Lung (tissue), 12 donors: Measurements from ENCODE around the gene ETDB. TPM values are rescaled to one million over a fixed set of nuclear protein-coding genes. Genes with fewer than 3 reads are reported as not detected.

ENCODE experiments used
- ATAC-seq: fragments of 200-7000 bp; cut with Tn5 transposase; one replicate; pipeline ENCODE4 v1.9.1; 2020; ENCODE audit warnings: moderate number of reproducible peaks; ENCODE audit not compliant: insufficient read depth, low FRiP score
- DNase-seq, 3 donors: peaks; one replicate each; pipeline ENCODE4 v3.0.0-alpha.2; 2013 to 2017
- H3K27ac ChIP-seq, 2 donors: one replicate each; pipeline ENCODE4 v1.5.1; 2013; ENCODE audit warnings: mild to moderate bottlenecking in 2 of 2, moderate library complexity in 2 of 2, control low read depth in 1 of 2, inconsistent platforms in 1 of 2, low read depth in 1 of 2, low read length in 1 of 2
- H3K27me3 ChIP-seq, 3 donors: one replicate each; pipeline ENCODE4 v1.5.1; 2013; ENCODE audit warnings: low read length in 2 of 3; ENCODE audit not compliant: control insufficient read depth in 3 of 3, insufficient read depth in 3 of 3
- H3K36me3 ChIP-seq, 4 donors: one replicate each; pipeline ENCODE4 v1.5.1; 2013; ENCODE audit warnings: low read length in 4 of 4, mild to moderate bottlenecking in 1 of 4, moderate library complexity in 1 of 4; ENCODE audit not compliant: control insufficient read depth in 4 of 4, insufficient read depth in 4 of 4
- H3K4me1 ChIP-seq, 5 donors: one replicate each; pipeline ENCODE4 v1.5.1; 2013; ENCODE audit warnings: low read length in 5 of 5, mild to moderate bottlenecking in 2 of 5, moderate library complexity in 1 of 5; ENCODE audit not compliant: control insufficient read depth in 5 of 5, insufficient read depth in 5 of 5
- H3K4me3 ChIP-seq: one replicate; pipeline ENCODE4 v1.5.1; 2013; ENCODE audit warnings: mild to moderate bottlenecking, control low read depth, moderate library complexity
- H3K9ac ChIP-seq, 2 donors: one replicate each; pipeline ENCODE4 v1.5.1; 2013; ENCODE audit warnings: low read length in 2 of 2, control low read depth in 1 of 2; ENCODE audit not compliant: insufficient read depth in 1 of 2
- H3K9me3 ChIP-seq, 4 donors: one replicate each; pipeline ENCODE4 v1.5.1; 2013; ENCODE audit warnings: low read length in 3 of 4, mild to moderate bottlenecking in 1 of 4, moderate library complexity in 1 of 4; ENCODE audit not compliant: control insufficient read depth in 4 of 4, insufficient read depth in 3 of 4
- WGBS, 2 donors: extraction: QIAGEN DNeasy Blood & Tissue Kit; methylation state at CpG; one replicate each; pipeline ENCODE4 v1.1.7; 2013; 5-methylcytosine and 5-hydroxymethylcytosine counted together
- polyA plus RNA-seq, 2 donors: library from polyadenylated mRNA; stranded (reverse); fragments of 200-250 nt; gene quantifications; one replicate each; pipeline ENCODE4 v1.2.1, GENCODE V29; 2013
- total RNA-seq, 2 donors: library from RNA; depleted of rRNA in 1 of 2; stranded (reverse); fragments of >200 nt in 1 of 2; gene quantifications; one replicate each; pipeline ENCODE4 v1.2.1, GENCODE V29; 2014 to 2021
- TF ChIP-seq, protein P1 (sequence below): IDR thresholded peaks from 2 replicates; pipeline ENCODE4 v1.5.1; 2012; ENCODE audit warnings: mild to moderate bottlenecking; ENCODE audit errors: control extremely low read depth, extremely low read depth
- donor health status: control.
- donor health status: control.
- donor health status: Bipolar disorder and iron deficiency.
- donor health status: healthy.
- donor health status: DM: yes; HTN: yes; CAD: no.

Gene ETDB
- total and polyA plus RNA-seq, 4 donors, result not detected

- H3K36me3 ChIP-seq, result no peaks in the 10 kb centered on the region
- H3K4me1 ChIP-seq, result no peaks in the 10 kb centered on the region
- peaks cover 0 to 7% (median 0%) of the 10 kb centered on the region in 4 donors for H3K9me3 ChIP-seq
- H3K9ac ChIP-seq, result no peak overlapping the region
- H3K27ac ChIP-seq, result no peak overlapping the region
- ATAC-seq (no peak), DNase-seq (no peak)
- TF ChIP-seq, protein P1, sequence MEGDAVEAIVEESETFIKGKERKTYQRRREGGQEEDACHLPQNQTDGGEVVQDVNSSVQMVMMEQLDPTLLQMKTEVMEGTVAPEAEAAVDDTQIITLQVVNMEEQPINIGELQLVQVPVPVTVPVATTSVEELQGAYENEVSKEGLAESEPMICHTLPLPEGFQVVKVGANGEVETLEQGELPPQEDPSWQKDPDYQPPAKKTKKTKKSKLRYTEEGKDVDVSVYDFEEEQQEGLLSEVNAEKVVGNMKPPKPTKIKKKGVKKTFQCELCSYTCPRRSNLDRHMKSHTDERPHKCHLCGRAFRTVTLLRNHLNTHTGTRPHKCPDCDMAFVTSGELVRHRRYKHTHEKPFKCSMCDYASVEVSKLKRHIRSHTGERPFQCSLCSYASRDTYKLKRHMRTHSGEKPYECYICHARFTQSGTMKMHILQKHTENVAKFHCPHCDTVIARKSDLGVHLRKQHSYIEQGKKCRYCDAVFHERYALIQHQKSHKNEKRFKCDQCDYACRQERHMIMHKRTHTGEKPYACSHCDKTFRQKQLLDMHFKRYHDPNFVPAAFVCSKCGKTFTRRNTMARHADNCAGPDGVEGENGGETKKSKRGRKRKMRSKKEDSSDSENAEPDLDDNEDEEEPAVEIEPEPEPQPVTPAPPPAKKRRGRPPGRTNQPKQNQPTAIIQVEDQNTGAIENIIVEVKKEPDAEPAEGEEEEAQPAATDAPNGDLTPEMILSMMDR, result no peak
- H3K27me3 ChIP-seq, result no peaks in the 10 kb centered on the region
- H3K4me3 ChIP-seq, result no peak overlapping the region
- WGBS, 2 donors, result 84 to 97% methylated on average over 3 of the region's 3 CpGs
Observed at GRCh38 chrX:135089126-135089525, 31.2 kb downstream of the ETDB start.

- WGBS, 2 donors, result 76 to 100% methylated on average over 3 of the region's 3 CpGs
- no peak overlapping the region for H3K27ac ChIP-seq
- H3K36me3 ChIP-seq, result no peaks in the 10 kb centered on the region
- no peak for ATAC-seq
- TF ChIP-seq, protein P1, result no peak
- no peak overlapping the region for H3K4me3 ChIP-seq
- no peak overlapping the region for H3K9ac ChIP-seq
- no peak for DNase-seq
- H3K4me1 ChIP-seq, result no peaks in the 10 kb centered on the region
- H3K27me3 ChIP-seq, result no peaks in the 10 kb centered on the region
- H3K9me3 ChIP-seq, result peaks cover 0 to 7% (median 0%) of the 10 kb centered on the region in 4 donors
Observed at GRCh38 chrX:135087867-135088266, 32.5 kb downstream of the ETDB start.

GRCh38 chrX:135086197-135086854 lies 34.0 kb downstream of the ETDB start:
- H3K4me3 ChIP-seq, result no peak overlapping the region
- no peaks in the 10 kb centered on the region for H3K27me3 ChIP-seq
- TF ChIP-seq, protein P1, result peak; percentile 17
- ATAC-seq (peak; percentile 79), DNase-seq (peak in 2 of 3 donors; percentile 42 to 67)
- no peak overlapping the region for H3K27ac ChIP-seq
- no peaks in the 10 kb centered on the region for H3K4me1 ChIP-seq
- 3 to 6% methylated on average over 4 of the region's 4 CpGs for WGBS, 2 donors
- peaks cover 0 to 7% (median 0%) of the 10 kb centered on the region in 4 donors for H3K9me3 ChIP-seq
- no peak overlapping the region for H3K9ac ChIP-seq
- H3K36me3 ChIP-seq, result no peaks in the 10 kb centered on the region
